ENCODE results near the gene AMFR. TPM values are rescaled to one million over a fixed set of nuclear protein-coding genes. Genes with fewer than 3 reads are reported as not detected.
"Not testable (repeated sequence)": the region's sequence is repeated elsewhere in the genome, so short reads cannot be mapped to it uniquely, and the experiment has no call there.

Gene AMFR
- total RNA-seq, 1 donor from 2014 or later: 57.1 TPM

- intact Hi-C loops (cut with micrococcal nuclease): no loop called here
Measured at GRCh38 chr16:56399047-56399446, 26.3 kb downstream of the AMFR start.

GRCh38 chr16:56396724-56397123, 28.6 kb downstream of the AMFR start:
- intact Hi-C loops (cut with micrococcal nuclease): not testable (repeated sequence)

- intact Hi-C loops (cut with micrococcal nuclease): no loop called here
Measured at GRCh38 chr16:56389554-56389953, 35.8 kb downstream of the AMFR start.

- intact Hi-C loops (cut with micrococcal nuclease): no loop called here
Measured at GRCh38 chr16:56388209-56388608, 37.1 kb downstream of the AMFR start.

GRCh38 chr16:56387396-56387795, 37.9 kb downstream of the AMFR start:
- intact Hi-C loops (cut with micrococcal nuclease): no loop called here

GRCh38 chr16:56384074-56384721, 41.1 kb downstream of the AMFR start:
- intact Hi-C loops (cut with micrococcal nuclease): no loop called here

- intact Hi-C loops (cut with micrococcal nuclease): no loop called here
Measured at GRCh38 chr16:56382901-56383355, 42.4 kb downstream of the AMFR start.

GRCh38 chr16:56382459-56382858, 42.9 kb downstream of the AMFR start:
- intact Hi-C loops (cut with micrococcal nuclease): no loop called here

- intact Hi-C loops (cut with micrococcal nuclease): not testable (repeated sequence)
Measured at GRCh38 chr16:56380778-56381485, 44.4 kb downstream of the AMFR start.

GRCh38 chr16:56379044-56379443, 46.3 kb downstream of the AMFR start:
- intact Hi-C loops (cut with micrococcal nuclease): not testable (repeated sequence)

GRCh38 chr16:56375792-56376191, 49.6 kb downstream of the AMFR start:
- intact Hi-C loops (cut with micrococcal nuclease): not testable (repeated sequence)

GRCh38 chr16:56373003-56373402, 52.3 kb downstream of the AMFR start:
- intact Hi-C loops (cut with micrococcal nuclease): no loop called here

GRCh38 chr16:56372013-56372634, 53.2 kb downstream of the AMFR start:
- intact Hi-C loops (cut with micrococcal nuclease): no loop called here

GRCh38 chr16:56371660-56371937, 53.7 kb downstream of the AMFR start:
- intact Hi-C loops (cut with micrococcal nuclease): no loop called here

GRCh38 chr16:56370875-56371659, 54.3 kb downstream of the AMFR start:
- intact Hi-C loops (cut with micrococcal nuclease): no loop called here

- intact Hi-C loops (cut with micrococcal nuclease): no loop called here
Measured at GRCh38 chr16:56370185-56370874, 55.0 kb downstream of the AMFR start.

- intact Hi-C loops (cut with micrococcal nuclease): no loop called here
Measured at GRCh38 chr16:56369202-56369601, 56.1 kb downstream of the AMFR start.

GRCh38 chr16:56368545-56368944, 56.8 kb downstream of the AMFR start:
- intact Hi-C loops (cut with micrococcal nuclease): no loop called here

- intact Hi-C loops (cut with micrococcal nuclease): no loop called here
Measured at GRCh38 chr16:56367764-56368163, 57.6 kb downstream of the AMFR start.

GRCh38 chr16:56366945-56367344, 58.4 kb downstream of the AMFR start:
- intact Hi-C loops (cut with micrococcal nuclease): no loop called here

- intact Hi-C loops (cut with micrococcal nuclease): no loop called here
Measured at GRCh38 chr16:56365552-56365951, 59.8 kb downstream of the AMFR start.

All from T-helper 2 cell treated with Interferon-gamma antibody and Interleukin-4, amounts not matched to agents 100 ng/mL and 5 ng/mL, for 36 hours (primary cell).